GM12878 (cell line): ENCODE results near the gene ALDH1A3. TPM values are rescaled to one million over a fixed set of nuclear protein-coding genes. Genes with fewer than 3 reads are reported as not detected.

Experiments used
- ATAC-seq: fragments of 200-7000 bp; cut with Tn5 transposase; 3 replicates; pipeline ENCODE4 v1.9.1; 2020; ENCODE audit warnings: mild to moderate bottlenecking, moderate library complexity
- BruUV-seq: library from RNA; stranded (reverse); fragments of 400-500 nt; replicated peaks from 2 replicates; lab custom pipeline; 2021; lab: Mats Ljungman, UMichigan
- CTCF ChIA-PET: fragments of 300-600 bp; sonication (Branson Sonifier 250); formaldehyde crosslinking; extraction: SDS; loops from one replicate; lab custom pipeline; 2021; ENCODE audit warnings: inconsistent platforms; lab: Yijun Ruan, JAX
- POLR2A ChIA-PET: fragments of 350-600 bp; formaldehyde crosslinking; extraction: SDS; loops from one replicate; lab custom pipeline; 2021; ENCODE audit warnings: inconsistent platforms; lab: Charles Lee
- RAD21 ChIA-PET: fragments of 300-600 bp; sonication (Branson Sonifier 250); formaldehyde crosslinking; loops from one replicate; lab custom pipeline; 2023; ENCODE audit warnings: antibody characterized with exemption; ENCODE audit not compliant: unreplicated experiment; lab: Charles Lee
- SMC1A ChIA-PET: fragments of 300-600 bp; sonication (Branson Sonifier 250); formaldehyde crosslinking; loops from one replicate; lab custom pipeline; 2023; ENCODE audit not compliant: unreplicated experiment, uncharacterized antibody; lab: Charles Lee
- DNase-seq: peaks from one replicate; pipeline ENCODE4 v3.0.0-alpha.2; 2011; ENCODE audit warnings: low read depth, low spot score
- FAIRE-seq: peaks from 3 replicates; lab custom pipeline; 2011; peaks lifted over from hg19 to GRCh38; lab: Jason Lieb, UNC
- H2AFZ ChIP-seq: 2 replicates; pipeline ENCODE4 v1.6.0; 2011; ENCODE audit warnings: low read depth, low read length, control low read depth; ENCODE audit not compliant: control insufficient read depth
- H3K27ac ChIP-seq: 2 replicates; pipeline ENCODE4 v1.5.1; 2011; ENCODE audit warnings: control low read depth; ENCODE audit not compliant: control insufficient read depth, insufficient read depth
- H3K27me3 ChIP-seq, 2 experiments: replicated peaks in 1 of 2; 2 replicates each; pipeline versions ENCODE4 v1.6.0 to v1.6.1; 2011; ENCODE audit warnings: low read length in 1 of 2; ENCODE audit not compliant: control insufficient read depth in 2 of 2, insufficient read depth in 2 of 2
- H3K36me3 ChIP-seq, 2 experiments: 2 replicates each; pipeline ENCODE4 v1.5.1; 2011; ENCODE audit warnings: low read length in 1 of 2; ENCODE audit not compliant: control insufficient read depth in 2 of 2, insufficient read depth in 2 of 2
- H3K4me1 ChIP-seq: 2 replicates; pipeline ENCODE4 v1.6.1; 2011; ENCODE audit warnings: mild to moderate bottlenecking, low read length, moderate library complexity, mixed read lengths; ENCODE audit not compliant: control insufficient read depth, insufficient read depth
- H3K4me2 ChIP-seq: 2 replicates; pipeline ENCODE4 v1.6.0; 2011; ENCODE audit warnings: control low read depth; ENCODE audit not compliant: control insufficient read depth, insufficient read depth
- H3K4me3 ChIP-seq: fragments of 200-600 bp; sonication (generic); 2 replicates; pipeline ENCODE4 v1.5.1; 2016
- H3K79me2 ChIP-seq: 2 replicates; pipeline ENCODE4 v1.6.0; 2011; ENCODE audit warnings: low read length; ENCODE audit not compliant: control insufficient read depth, insufficient read depth
- H3K9ac ChIP-seq: 2 replicates; pipeline ENCODE4 v1.8.0; 2011; ENCODE audit warnings: low read length, control low read depth, mixed read lengths; ENCODE audit not compliant: control insufficient read depth, insufficient read depth
- H3K9me3 ChIP-seq: replicated peaks from 3 replicates; pipeline ENCODE4 v1.5.1; 2011; ENCODE audit warnings: mild to moderate bottlenecking, low read length; ENCODE audit not compliant: control insufficient read depth, insufficient read depth
- H4K20me1 ChIP-seq: 2 replicates; pipeline ENCODE4 v1.6.0; 2011; ENCODE audit not compliant: control insufficient read depth, insufficient read depth
- CHD2 ChIP-seq: IDR thresholded peaks from 2 replicates; pipeline ENCODE4 v1.6.1; 2011; ENCODE audit warnings: low read depth, low read length, improper control_type of control experiment, borderline replicate concordance
- EED ChIP-seq: sonication (generic); IDR thresholded peaks from 2 replicates; pipeline ENCODE4 v1.6.1; 2016; ENCODE audit warnings: antibody characterized with exemption, low read depth
- JUNB ChIP-seq: IDR thresholded peaks from 2 replicates; pipeline ENCODE4 v1.6.1; 2016; ENCODE audit warnings: antibody characterized with exemption, mild to moderate bottlenecking
- PAX8 ChIP-seq: fragments of 450-650 bp; IDR thresholded peaks from 2 replicates; pipeline ENCODE4 v1.6.1; 2017; ENCODE audit warnings: mild to moderate bottlenecking, moderate library complexity
- RAD21 ChIP-seq: IDR thresholded peaks from 2 replicates; pipeline ENCODE4 v1.6.1; 2011; ENCODE audit warnings: mild to moderate bottlenecking, low read depth, low read length, moderate library complexity; ENCODE audit not compliant: insufficient read depth
- ZNF274 ChIP-seq: IDR thresholded peaks from one replicate; pipeline ENCODE4 v1.8.0; 2011; ENCODE audit not compliant: insufficient read length, insufficient read depth
- WGBS: methylation state at CpG from one replicate; pipeline ENCODE4 v1.1.6; 2016; ENCODE audit warnings: low lambda C conversion rate; ENCODE audit not compliant: insufficient replicate concordance, insufficient coverage; ENCODE audit errors: missing lambda C conversion rate; 5-methylcytosine and 5-hydroxymethylcytosine counted together
- in situ Hi-C: fragments of 300-500 bp; cut with MboI; formaldehyde crosslinking; loops from 9 replicates; pipeline ENCODE4 v1.14.3; 2018; ENCODE audit warnings: mixed read lengths
- intact Hi-C: fragments of 100-400 bp; cut with micrococcal nuclease; formaldehyde crosslinking; loops from one replicate; pipeline ENCODE4 v1.14.2; 2022; ENCODE audit not compliant: unreplicated experiment
- polyA plus RNA-seq, 11 experiments: library from polyadenylated mRNA; depleted of rRNA in 4 of 11; unstranded in 6 of 11; stranded (reverse) in 5 of 11; fragments of >200 nt; fragmentation: Nextera tagmentation in 4 of 11; fragmentation: Illumina TruSeq in 1 of 11; extraction: Ambion mirVana in 4 of 11; extraction: Trizol in 1 of 11; gene quantifications; 1 replicate in 1 of 11; 2 replicates in 10 of 11; pipeline versions ENCODE4 v1.2.1 to v1.2.3, GENCODE V29; 2011 to 2016; ENCODE audit warnings: inconsistent platforms in 2 of 11, missing spikeins in 2 of 11, low read depth in 1 of 11
- total RNA-seq, 4 experiments: library from RNA; depleted of rRNA in 3 of 4; stranded (reverse); fragments of >200 nt in 3 of 4; fragmentation: Illumina TruSeq in 1 of 4; extraction: Trizol in 1 of 4; gene quantifications; 2 replicates each; pipeline versions ENCODE4 v1.2.1 to v1.2.3, GENCODE V29; 2013 to 2021
- TF ChIP-seq, protein P1 (sequence below): fragments of 450-650 bp; IDR thresholded peaks from 2 replicates; pipeline ENCODE4 v1.6.1; 2017; ENCODE audit warnings: borderline replicate concordance
- TF ChIP-seq, protein P2 (sequence below): fragments of 450-650 bp; IDR thresholded peaks from 2 replicates; pipeline ENCODE4 v1.6.1; 2018; ENCODE audit warnings: borderline replicate concordance, mild to moderate bottlenecking; ENCODE audit not compliant: partially characterized antibody

The ALDH1A3 gene
- total and polyA plus RNA-seq, 10 of the 15 experiments (the other 5 are each of a cell fraction or from before 2014, with no cell fraction given) = 0.06 to 0.69 (median 0.18) TPM

DNA sequence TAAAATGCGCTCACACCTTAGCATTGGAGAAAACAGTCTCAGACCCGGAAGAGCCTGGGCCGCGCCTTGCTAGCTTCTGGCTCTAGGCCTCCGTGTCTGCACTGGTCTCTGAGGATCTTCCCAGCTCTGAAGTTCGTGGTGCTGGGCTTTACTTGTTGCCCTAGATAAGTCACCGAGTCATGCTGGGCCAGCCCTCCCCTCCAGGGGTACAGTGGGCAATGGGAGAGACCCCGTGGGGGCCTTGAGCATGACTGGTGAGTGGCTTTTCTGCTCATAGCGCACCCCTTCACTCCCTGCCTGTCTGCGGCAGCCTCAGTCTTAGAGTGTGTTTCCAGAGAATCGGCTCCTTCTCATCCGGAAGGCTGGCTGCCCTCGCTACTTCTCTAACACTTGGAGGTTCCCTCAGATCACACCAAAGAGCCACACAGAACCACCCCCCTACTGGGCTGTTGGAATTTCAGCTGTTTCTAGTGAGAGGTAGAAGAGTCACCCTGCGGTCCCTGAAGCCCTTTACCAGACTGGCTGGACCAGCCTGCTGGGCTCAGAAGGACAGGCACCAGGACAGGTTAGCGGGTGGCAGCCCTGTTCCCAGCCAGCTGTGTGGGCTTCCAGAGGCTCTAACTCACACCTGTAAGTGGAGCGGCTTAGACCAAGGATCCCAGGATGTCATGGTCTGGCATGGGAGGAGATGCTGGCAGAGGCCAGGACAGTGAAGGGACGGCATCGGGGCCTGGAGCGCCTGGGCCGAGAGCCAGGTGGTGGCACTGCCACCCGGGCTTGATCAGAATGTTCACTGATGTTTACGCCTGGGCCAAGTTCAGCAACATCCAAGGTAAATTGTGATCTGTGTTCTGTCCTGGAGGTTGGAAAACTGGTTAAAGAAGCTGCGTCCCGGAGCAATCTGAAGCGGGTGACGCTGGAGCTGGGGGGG is 17.9 kb downstream of the ALDH1A3 start (continued):
- no peak for TF ChIP-seq CHD2

DNA sequence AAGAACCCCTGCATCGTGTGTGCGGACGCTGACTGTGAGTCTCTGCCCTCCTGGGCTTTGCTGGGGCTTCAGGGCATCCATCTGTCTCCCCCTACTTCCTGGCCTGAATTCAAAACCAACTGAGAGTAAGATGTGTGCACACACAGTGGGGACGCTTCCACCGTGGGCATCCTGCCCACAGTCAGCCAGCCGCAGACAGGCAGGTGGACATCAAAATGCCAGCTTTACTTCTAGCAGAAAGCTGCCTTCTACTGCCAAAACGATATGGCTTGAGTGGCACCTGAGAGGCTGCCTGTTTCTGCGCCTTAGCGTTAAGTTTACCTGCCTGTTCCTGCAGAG is 18.5 kb downstream of the ALDH1A3 start:
- 66% methylated on average over 9 of the region's 9 CpGs for WGBS

More for the DNA sequence above, 18.5 kb downstream of the ALDH1A3 start:
- no peak overlapping the region for H2AFZ ChIP-seq
- in situ Hi-C loops = no loop called here
- H3K27me3 ChIP-seq = peaks cover under 1 to 3% of the 10 kb centered on the region in 2 experiments; a peak in 2 of 4 replicates
- ChIA-PET CTCF (no interaction called here), SMC1A (no interaction called here), RAD21 (no interaction called here), POLR2A (no interaction called here)
- no peaks in the 10 kb centered on the region for H3K4me1 ChIP-seq
- H3K27ac ChIP-seq = no peak overlapping the region
- no peak overlapping the region for H3K4me2 ChIP-seq
- H4K20me1 ChIP-seq = no peaks in the 10 kb centered on the region
- TF ChIP-seq, protein P1, sequence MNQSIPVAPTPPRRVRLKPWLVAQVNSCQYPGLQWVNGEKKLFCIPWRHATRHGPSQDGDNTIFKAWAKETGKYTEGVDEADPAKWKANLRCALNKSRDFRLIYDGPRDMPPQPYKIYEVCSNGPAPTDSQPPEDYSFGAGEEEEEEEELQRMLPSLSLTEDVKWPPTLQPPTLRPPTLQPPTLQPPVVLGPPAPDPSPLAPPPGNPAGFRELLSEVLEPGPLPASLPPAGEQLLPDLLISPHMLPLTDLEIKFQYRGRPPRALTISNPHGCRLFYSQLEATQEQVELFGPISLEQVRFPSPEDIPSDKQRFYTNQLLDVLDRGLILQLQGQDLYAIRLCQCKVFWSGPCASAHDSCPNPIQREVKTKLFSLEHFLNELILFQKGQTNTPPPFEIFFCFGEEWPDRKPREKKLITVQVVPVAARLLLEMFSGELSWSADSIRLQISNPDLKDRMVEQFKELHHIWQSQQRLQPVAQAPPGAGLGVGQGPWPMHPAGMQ = no peak
- TF ChIP-seq JUNB (no peak), RAD21 (no peak), PAX8 (no peak), ZNF274 (no peak), EED (no peak)
- TF ChIP-seq, protein P2, sequence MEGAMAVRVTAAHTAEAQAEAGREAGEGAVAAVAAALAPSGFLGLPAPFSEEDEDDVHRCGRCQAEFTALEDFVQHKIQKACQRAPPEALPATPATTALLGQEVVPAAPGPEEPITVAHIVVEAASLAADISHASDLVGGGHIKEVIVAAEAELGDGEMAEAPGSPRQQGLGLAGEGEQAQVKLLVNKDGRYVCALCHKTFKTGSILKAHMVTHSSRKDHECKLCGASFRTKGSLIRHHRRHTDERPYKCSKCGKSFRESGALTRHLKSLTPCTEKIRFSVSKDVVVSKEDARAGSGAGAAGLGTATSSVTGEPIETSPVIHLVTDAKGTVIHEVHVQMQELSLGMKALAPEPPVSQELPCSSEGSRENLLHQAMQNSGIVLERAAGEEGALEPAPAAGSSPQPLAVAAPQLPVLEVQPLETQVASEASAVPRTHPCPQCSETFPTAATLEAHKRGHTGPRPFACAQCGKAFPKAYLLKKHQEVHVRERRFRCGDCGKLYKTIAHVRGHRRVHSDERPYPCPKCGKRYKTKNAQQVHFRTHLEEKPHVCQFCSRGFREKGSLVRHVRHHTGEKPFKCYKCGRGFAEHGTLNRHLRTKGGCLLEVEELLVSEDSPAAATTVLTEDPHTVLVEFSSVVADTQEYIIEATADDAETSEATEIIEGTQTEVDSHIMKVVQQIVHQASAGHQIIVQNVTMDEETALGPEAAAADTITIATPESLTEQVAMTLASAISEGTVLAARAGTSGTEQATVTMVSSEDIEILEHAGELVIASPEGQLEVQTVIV = no peak
- no peak for ATAC-seq
- no peaks in the 10 kb centered on the region for H3K79me2 ChIP-seq
- no peaks in the 10 kb centered on the region for H3K9me3 ChIP-seq
- no peak overlapping the region for H3K9ac ChIP-seq
- H3K36me3 ChIP-seq = no peaks in the 10 kb centered on the region
- FAIRE-seq = no peak
- no peak for DNase-seq
- no peak overlapping the region for H3K4me3 ChIP-seq
- intact Hi-C loops = no loop called here
- BruUV-seq = no TSS peak
